Measurements from ENCODE around the gene PPP3CA. TPM values are rescaled to one million over a fixed set of nuclear protein-coding genes. Genes with fewer than 3 reads are reported as not detected.

The PPP3CA gene
- total RNA-seq, 1 experiment from 2014 or later = 133 TPM

DNA sequence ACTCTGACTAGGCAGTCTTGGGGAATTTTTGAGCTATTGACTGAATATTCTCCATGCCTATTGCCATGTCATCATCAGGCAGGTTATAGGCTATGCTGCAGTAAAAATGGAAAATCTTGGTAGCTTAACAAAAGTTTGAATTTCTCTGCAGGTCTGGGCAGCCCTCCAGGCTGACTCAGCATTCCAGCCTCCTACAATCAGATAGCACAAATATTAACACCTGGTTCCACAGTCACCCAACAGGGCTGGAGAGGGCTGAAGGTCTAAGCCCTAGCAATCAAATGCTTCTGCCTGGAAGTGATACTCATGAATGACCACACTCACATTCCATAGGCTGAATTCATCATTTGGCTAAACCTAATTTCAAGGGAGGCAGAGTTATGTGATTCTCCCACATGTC is 9.6 kb upstream of the PPP3CA start:
- Histone ChIP-seq H2AFZ (ENCODE audit: low read depth, low read length, poor library complexity, severe bottlenecking) (peak overlapping the region; percentile 88), H3K9ac (ENCODE audit: low read length) (peak overlapping the region; percentile 38), H3K36me3 (ENCODE audit: control insufficient read depth in 1 of 2, insufficient read depth in 2 of 2, low read length in 2 of 2) (0 out of 4 replicates have a peak, but pooled peaks cover 0 to 3% of the 10 kb centered on the region in 2 experiments), H3K27ac (ENCODE audit: low read depth, low read length) (peak overlapping the region; percentile 73), H3K4me1 (ENCODE audit: control insufficient read depth in 1 of 2, insufficient read depth in 2 of 2, low read length in 2 of 2) (peaks cover 29 to 40% of the 10 kb centered on the region in 2 experiments), H3K79me2 (ENCODE audit: insufficient read depth, low read length) (no peaks in the 10 kb centered on the region), H3K4me3 (replicated peaks in 1 of 2; ENCODE audit: low read depth in 1 of 2, low read length in 2 of 2) (peak overlapping the region in 1 of 2 experiments; percentile 41; a peak in 2 of 4 replicates), H3K27me3 (ENCODE audit: insufficient read depth, low read length) (no peaks in the 10 kb centered on the region), H3K9me3 (ENCODE audit: control insufficient read depth in 1 of 2, insufficient read depth in 1 of 2, low read depth in 1 of 2, low read length in 2 of 2) (no peaks in the 10 kb centered on the region), H4K20me1 (ENCODE audit: insufficient read depth) (no peaks in the 10 kb centered on the region), H3K4me2 (ENCODE audit: low read length) (peak overlapping the region; percentile 73), H3K9me2 (ENCODE audit: insufficient read depth) (no peaks in the 10 kb centered on the region)
- no TSS peak for BruUV-seq (replicated peaks)
- intact Hi-C loops (cut with micrococcal nuclease) = no loop called here
- ChIA-PET CTCF (no interaction called here), RAD21 (ENCODE audit: low non-redundant PET in 1 of 2, low total read pairs in 2 of 2, uncharacterized antibody in 2 of 2, unreplicated experiment in 2 of 2) (interaction anchor here in 1 of 2 experiments (0.6 kb wide), 1 partner anchor 14 kb away, joined by 4 read pairs; no protein-coding TSS in a partner anchor), POLR2A (no interaction called here)
- ATAC-seq (peak; percentile 73), DNase-seq (ENCODE audit: low read depth, low spot score) (peak; percentile 73)
- no peak for TF ChIP-seq FOSL1 (IDR thresholded peaks at IDR 0.05; ENCODE audit: low read depth)
- TF ChIP-seq RAD21 (IDR thresholded peaks at IDR 0.05; ENCODE audit: low read depth) = no peak
- TF ChIP-seq POLR2AphosphoS5 (IDR thresholded peaks at IDR 0.05; ENCODE audit: low read depth, low read length) = 0 out of 2 replicates have a peak, but pooled peaks have one; percentile 26

DNA sequence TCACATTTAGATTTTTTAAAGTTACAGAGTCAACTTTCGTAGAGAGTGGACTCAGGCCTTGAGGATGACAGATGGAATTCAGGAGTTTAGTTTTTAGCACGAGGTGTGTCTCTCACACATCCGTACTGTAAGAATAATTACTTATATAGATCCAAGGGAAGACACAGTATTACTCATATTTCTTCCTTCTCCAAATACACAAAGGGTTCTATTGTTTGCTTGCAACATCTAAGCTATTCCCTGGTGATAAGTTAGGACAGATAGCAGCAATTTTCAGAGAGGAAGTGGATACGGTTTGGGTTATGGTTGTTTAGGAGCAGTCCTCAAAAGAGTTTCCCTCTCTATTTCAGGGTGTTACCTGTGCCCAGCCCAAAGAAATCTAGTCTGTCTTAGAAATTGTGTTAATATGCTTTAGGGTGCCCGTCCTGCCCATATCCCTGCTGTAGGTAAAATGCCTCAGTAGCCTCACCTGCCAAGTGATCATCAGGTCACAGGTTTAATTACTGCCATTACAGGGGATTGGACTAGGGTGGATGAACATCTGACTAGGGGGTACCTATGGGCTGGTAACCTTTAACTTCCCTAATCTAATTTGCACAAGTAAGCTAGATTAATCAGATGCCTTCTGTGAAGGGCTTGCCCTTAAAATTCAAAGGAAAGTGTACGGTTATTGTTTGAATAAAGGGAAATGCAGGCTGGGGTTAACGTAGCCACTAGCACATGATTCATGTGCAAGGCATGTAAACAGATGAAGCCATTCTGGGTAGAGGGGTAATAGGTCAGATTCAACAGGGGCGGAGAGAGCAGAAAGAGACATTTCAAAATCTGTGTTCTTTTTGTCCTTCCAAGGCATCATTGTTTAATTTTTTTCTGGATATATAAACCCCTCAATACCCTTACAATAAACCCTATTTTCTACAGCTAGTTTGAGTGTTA is 8.7 kb upstream of the PPP3CA start:
- H4K20me1 ChIP-seq (ENCODE audit: insufficient read depth) = no peaks in the 10 kb centered on the region
- DNase-seq (ENCODE audit: low read depth, low spot score) = peak; percentile 74
- H3K4me2 ChIP-seq (ENCODE audit: low read length) = peak overlapping the region; percentile 73
- no peaks in the 10 kb centered on the region for H3K9me2 ChIP-seq (ENCODE audit: insufficient read depth)
- BruUV-seq (replicated peaks) = TSS peak; percentile 92
- no peak for TF ChIP-seq EGR1 (IDR thresholded peaks at IDR 0.05; ENCODE audit: low read depth)
- TF ChIP-seq JUND (IDR thresholded peaks at IDR 0.05) = no peak
- TF ChIP-seq, protein P1, sequence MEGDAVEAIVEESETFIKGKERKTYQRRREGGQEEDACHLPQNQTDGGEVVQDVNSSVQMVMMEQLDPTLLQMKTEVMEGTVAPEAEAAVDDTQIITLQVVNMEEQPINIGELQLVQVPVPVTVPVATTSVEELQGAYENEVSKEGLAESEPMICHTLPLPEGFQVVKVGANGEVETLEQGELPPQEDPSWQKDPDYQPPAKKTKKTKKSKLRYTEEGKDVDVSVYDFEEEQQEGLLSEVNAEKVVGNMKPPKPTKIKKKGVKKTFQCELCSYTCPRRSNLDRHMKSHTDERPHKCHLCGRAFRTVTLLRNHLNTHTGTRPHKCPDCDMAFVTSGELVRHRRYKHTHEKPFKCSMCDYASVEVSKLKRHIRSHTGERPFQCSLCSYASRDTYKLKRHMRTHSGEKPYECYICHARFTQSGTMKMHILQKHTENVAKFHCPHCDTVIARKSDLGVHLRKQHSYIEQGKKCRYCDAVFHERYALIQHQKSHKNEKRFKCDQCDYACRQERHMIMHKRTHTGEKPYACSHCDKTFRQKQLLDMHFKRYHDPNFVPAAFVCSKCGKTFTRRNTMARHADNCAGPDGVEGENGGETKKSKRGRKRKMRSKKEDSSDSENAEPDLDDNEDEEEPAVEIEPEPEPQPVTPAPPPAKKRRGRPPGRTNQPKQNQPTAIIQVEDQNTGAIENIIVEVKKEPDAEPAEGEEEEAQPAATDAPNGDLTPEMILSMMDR (IDR thresholded peaks at IDR 0.05 in 2 of 3, conservative IDR thresholded peaks at IDR 0.05 in 1 of 3; ENCODE audit: borderline replicate concordance in 1 of 3, insufficient read depth in 1 of 3, low read depth in 2 of 3, low read length in 2 of 3) = no peak
- no peak for TF ChIP-seq ELF1 (IDR thresholded peaks at IDR 0.05; ENCODE audit: borderline replicate concordance, low read depth)
- TF ChIP-seq SRF (IDR thresholded peaks at IDR 0.05; ENCODE audit: low read depth) = no peak
- TF ChIP-seq FOSL1 (IDR thresholded peaks at IDR 0.05; ENCODE audit: low read depth) = no peak
- no peak for TF ChIP-seq POLR2AphosphoS5 (IDR thresholded peaks at IDR 0.05; ENCODE audit: low read depth, low read length)
- TF ChIP-seq EZH2phosphoT487 (IDR thresholded peaks at IDR 0.05; ENCODE audit: borderline replicate concordance) = no peak
- CTCF ChIA-PET = no interaction called here
- POLR2A ChIA-PET = interaction anchor here (0.5 kb wide), 1 partner anchor 308 kb away, joined by 4 read pairs; no protein-coding TSS in a partner anchor
- H3K27me3 ChIP-seq (ENCODE audit: insufficient read depth, low read length) = no peaks in the 10 kb centered on the region
- H3K9me3 ChIP-seq (ENCODE audit: control insufficient read depth in 1 of 2, insufficient read depth in 1 of 2, low read depth in 1 of 2, low read length in 2 of 2) = no peaks in the 10 kb centered on the region
- H3K4me3 ChIP-seq (replicated peaks in 1 of 2; ENCODE audit: low read depth in 1 of 2, low read length in 2 of 2) = peak overlapping the region in 1 of 2 experiments; percentile 41; a peak in 2 of 4 replicates
- 0 out of 4 replicates have a peak, but pooled peaks cover 0 to 3% of the 10 kb centered on the region in 2 experiments for H3K36me3 ChIP-seq (ENCODE audit: control insufficient read depth in 1 of 2, insufficient read depth in 2 of 2, low read length in 2 of 2)
- intact Hi-C loops (cut with micrococcal nuclease) = no loop called here
- peak overlapping the region; percentile 38 for H3K9ac ChIP-seq (ENCODE audit: low read length)
- peaks cover 31 to 41% of the 10 kb centered on the region in 2 experiments for H3K4me1 ChIP-seq (ENCODE audit: control insufficient read depth in 1 of 2, insufficient read depth in 2 of 2, low read length in 2 of 2)
- peak; percentile 81 for ATAC-seq
- peak overlapping the region; percentile 73 for H3K27ac ChIP-seq (ENCODE audit: low read depth, low read length)
- H2AFZ ChIP-seq (ENCODE audit: low read depth, low read length, poor library complexity, severe bottlenecking) = peak overlapping the region; percentile 88
- RAD21 ChIA-PET (ENCODE audit: low non-redundant PET in 1 of 2, low total read pairs in 2 of 2, uncharacterized antibody in 2 of 2, unreplicated experiment in 2 of 2) = no interaction called here
- no peaks in the 10 kb centered on the region for H3K79me2 ChIP-seq (ENCODE audit: insufficient read depth, low read length)

All from HCT116 (cell line).